CD4-positive, alpha-beta T cell treated with Interleukin-4 for 4 hours (primary cell): Measurements from ENCODE around the gene XK.
A peak's percentile ranks its signal among the peaks of the same experiment; 100 is the strongest.

Experiments used
- DNase-seq: peaks from one replicate; pipeline ENCODE4 v3.0.0-alpha.2; 2020

The XK gene

GRCh38 chrX:37679888-37680287 lies 5.7 kb upstream of the XK start:
- no peak for DNase-seq

- DNase-seq = no peak
Observed at GRCh38 chrX:37684426-37684825, 1.2 kb upstream of the XK start.

DNA sequence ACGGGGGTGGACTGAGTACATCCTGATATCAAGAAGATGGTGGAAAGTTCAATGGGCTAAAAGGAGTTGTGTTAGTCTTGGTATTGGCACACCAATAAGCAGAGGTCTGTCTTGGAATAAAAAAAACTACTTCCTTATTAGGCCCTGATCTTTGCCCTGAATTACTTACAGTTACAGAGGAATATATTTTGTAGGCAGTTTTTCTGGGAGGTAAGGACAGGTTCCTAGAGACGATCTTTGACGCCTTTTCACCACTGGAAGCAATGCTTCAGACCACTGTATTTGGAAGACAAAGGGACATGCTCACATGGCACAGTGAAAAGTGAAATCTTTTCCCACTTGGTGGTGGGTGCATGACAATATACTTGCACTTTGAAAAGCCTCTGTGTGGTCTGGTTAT lies 618 bp upstream of the XK start:
- DNase-seq = no peak

GRCh38 chrX:37686369-37686995 lies 891 bp downstream of the XK start:
- no peak for DNase-seq

DNA sequence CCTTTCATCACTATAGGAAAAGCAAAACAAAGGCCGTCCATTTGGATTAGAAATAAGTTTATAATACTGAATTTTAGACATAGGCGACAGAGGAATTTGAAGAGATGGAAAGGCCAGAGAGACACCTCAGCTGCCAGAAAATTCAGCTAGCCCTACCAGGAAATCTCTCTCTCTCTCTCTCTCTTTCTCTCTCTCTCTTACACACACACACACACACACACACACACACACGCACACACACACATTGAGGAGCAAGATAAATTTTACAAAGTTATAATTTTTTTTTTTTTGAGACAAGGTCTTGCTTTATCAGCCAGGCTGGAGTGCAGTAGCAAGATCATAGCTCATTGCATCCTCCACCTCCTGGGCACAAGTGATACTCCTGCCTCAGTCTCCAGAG lies 1.4 kb downstream of the XK start:
- DNase-seq = no peak

GRCh38 chrX:37690119-37690518 lies 4.5 kb downstream of the XK start:
- DNase-seq = no peak

DNA sequence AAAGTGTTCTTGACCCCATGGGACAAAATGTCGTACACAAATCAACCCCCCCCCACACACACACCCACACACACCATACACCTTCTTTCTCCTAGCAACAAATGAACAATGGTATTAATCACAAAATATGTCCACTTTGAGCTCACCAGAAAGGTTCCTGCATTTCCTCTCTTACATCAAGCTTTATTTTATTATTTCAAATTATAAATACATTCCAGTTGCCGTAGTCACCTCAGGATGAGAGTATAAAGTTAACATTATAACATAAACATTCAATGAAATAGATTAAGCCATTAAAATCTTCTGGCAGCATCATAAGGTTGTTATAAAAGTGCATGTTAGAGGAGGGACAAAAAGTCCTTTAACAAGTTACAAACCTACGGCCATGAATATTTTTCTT lies 7.3 kb downstream of the XK start:
- no peak for DNase-seq

- DNase-seq = no peak
Observed at GRCh38 chrX:37697169-37697760, 11.7 kb downstream of the XK start.

DNA sequence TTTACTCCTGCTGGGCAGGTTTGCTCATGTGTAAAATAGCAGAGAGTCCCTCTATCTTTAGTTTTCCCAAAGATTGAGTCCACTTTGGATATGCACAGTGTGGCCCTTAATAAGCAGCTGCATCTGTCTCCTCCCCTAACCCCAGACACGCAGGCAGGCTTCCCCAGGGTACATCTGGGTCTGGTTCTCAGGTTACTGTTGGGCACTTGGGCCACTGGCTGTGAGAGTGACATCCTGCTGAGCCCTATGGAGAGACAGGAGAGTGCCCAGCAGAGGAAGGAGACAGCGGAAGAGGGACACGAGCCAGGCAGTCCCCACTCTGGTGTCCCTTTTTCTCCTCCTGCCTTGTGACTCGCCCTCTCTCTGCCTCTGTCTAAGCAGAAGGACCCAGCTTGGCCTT lies 16.0 kb downstream of the XK start:
- DNase-seq = no peak

- DNase-seq = no peak
Observed at GRCh38 chrX:37711991-37712390, 26.4 kb downstream of the XK start.

- no peak for DNase-seq
Observed at GRCh38 chrX:37712458-37712857, 26.9 kb downstream of the XK start.

DNA sequence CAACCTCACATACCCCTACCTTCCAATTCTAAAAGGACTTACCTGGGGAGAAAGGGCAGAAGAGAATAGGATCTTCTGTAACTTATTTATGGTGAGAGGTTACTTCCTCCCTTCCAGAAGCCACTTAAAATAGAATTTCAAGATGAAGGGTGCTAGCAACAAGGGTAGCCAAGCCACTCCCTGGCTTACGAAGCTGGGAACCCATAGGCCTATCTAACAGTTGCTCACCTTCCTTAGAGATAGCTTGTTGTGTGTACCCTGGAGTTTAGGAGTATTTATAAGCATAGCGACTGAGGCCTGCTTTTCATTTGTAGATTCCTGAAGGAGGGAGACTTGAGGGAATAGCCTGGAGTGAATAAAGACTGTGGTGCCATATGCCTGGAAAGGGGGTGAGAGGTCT lies 28.9 kb downstream of the XK start:
- DNase-seq = no peak

GRCh38 chrX:37716602-37717001 lies 31.0 kb downstream of the XK start:
- DNase-seq = no peak

- DNase-seq = no peak
Observed at GRCh38 chrX:37717708-37718107, 32.1 kb downstream of the XK start.

DNA sequence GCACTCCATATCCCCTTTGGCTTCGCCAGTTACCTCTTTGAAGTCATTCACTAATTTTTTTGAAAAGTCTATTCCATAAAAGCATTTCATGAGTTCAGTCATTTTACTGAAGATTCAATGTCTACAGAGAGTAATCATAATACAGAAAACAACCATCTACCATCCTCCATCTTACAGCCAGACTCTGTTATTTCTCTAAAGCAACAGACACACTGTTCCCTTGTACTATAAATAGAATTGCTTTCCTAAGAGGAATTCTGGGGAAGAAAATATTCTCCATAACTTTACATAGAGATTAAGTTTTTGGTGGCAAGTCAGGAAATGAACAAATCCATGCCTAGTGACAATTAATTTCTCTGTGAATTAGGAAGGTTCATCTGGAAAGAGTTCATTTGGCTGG lies 37.0 kb downstream of the XK start:
- DNase-seq = no peak

- DNase-seq = no peak
Observed at GRCh38 chrX:37726346-37726745, 40.8 kb downstream of the XK start.

GRCh38 chrX:37745354-37745753 lies 59.8 kb downstream of the XK start:
- DNase-seq = peak; percentile 71

GRCh38 chrX:37745835-37746217 lies 60.2 kb downstream of the XK start:
- no peak for DNase-seq

DNA sequence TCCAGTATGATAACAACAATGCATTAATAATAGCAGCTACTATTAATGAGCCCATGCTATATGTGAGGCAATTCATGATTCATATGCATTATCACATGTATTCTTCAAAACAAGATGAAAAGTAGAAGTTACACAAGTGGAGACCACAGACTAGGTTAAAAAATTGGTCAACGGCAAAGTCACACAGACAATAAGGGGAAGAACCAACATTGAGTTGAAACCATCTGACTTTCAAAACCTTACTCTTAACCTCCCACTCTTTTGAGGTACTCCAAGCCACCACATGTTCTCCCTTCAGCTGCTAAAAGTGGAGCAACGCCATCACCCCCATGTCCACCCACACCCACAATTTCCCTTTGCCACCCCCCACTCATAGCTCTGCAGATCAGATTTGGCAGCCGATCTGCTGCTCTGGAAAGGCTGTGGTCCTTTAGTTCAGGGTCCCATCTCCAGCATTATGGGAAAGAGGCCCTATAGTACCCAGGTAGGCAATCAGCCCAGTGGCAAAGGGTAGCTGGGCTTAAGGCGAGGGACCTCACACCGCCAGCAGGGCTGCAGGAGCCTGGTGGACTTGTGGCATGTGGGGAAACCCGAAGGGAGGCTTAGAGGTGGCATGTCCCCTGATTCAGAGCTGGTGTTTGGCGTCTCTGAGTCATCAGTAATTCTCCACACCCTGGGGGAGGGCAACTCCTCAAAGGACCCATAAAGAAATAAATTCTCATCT lies 60.8 kb downstream of the XK start:
- DNase-seq = peak; percentile 10

DNA sequence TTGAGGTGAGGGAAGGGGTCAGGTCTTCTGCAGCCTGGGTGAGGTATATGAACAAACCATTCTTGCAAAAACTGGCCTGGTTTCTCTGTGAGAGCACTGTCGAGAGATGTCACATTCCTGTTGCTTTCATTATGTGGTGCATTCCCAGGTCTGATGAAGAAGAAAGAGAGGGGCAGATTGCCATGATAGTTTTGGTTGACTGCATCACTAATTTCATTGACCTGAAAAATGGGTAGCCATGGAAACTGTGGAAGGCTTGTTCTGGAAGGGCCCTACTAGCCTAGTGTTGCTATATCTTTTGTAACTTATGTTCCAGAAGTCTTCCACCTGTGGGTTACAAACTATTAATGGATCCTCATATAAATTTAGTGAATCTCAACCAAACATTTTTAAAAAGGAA lies 61.4 kb downstream of the XK start:
- no peak for DNase-seq

GRCh38 chrX:37752281-37752680 lies 66.7 kb downstream of the XK start:
- no peak for DNase-seq

GRCh38 chrX:37752936-37753335 lies 67.3 kb downstream of the XK start:
- DNase-seq = no peak

- DNase-seq = no peak
Observed at GRCh38 chrX:37753384-37753783, 67.8 kb downstream of the XK start.

DNA sequence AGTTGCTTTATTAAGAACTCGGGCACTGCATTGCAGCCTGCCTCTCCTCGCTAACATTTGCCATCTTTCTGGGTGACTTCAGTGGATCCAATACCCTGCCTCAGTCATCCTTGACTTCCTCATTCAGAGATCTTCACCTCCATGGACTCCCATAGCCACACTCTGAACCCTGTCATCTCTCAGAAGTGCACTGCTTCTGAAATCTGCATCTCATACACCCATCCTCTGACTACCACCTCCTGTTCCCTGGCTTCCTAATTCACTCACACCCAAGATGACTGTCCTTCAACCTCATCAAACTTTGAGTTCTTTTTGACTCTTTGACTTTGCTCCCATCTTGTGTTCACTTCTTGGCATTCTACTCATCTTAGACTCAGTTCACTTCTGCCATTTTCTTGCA lies 68.9 kb downstream of the XK start:
- DNase-seq = no peak

DNA sequence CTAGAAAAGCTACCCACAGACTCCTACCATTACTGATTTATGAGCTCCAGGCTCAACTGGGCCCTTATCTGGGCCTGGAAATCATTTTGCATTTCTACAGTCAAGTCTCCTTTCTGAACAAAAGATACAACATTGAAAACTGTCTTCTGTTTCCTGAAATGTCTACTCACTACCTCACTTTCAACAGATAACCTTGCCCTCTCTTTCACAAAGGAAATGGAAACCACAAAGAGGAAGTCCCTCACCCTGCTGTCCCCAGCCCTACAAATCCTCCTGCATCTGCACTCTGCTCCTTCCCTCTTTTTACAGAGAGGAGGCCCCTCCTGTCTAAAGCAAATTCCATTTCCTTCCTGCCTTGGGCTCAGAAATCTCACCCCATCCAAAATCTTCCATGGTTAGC lies 69.4 kb downstream of the XK start:
- peak; percentile 40 for DNase-seq
